ENCODE results near the gene PRPF6. TPM values are rescaled to one million over a fixed set of nuclear protein-coding genes. Genes with fewer than 3 reads are reported as not detected.
A peak's percentile ranks its signal among the peaks of the same experiment; 100 is the strongest.

Gene PRPF6
- total and polyA plus RNA-seq, 2 of the 13 experiments (the other 11 are each of a cell fraction or from before 2014, with no cell fraction given) = 63.7 to 101 TPM

DNA sequence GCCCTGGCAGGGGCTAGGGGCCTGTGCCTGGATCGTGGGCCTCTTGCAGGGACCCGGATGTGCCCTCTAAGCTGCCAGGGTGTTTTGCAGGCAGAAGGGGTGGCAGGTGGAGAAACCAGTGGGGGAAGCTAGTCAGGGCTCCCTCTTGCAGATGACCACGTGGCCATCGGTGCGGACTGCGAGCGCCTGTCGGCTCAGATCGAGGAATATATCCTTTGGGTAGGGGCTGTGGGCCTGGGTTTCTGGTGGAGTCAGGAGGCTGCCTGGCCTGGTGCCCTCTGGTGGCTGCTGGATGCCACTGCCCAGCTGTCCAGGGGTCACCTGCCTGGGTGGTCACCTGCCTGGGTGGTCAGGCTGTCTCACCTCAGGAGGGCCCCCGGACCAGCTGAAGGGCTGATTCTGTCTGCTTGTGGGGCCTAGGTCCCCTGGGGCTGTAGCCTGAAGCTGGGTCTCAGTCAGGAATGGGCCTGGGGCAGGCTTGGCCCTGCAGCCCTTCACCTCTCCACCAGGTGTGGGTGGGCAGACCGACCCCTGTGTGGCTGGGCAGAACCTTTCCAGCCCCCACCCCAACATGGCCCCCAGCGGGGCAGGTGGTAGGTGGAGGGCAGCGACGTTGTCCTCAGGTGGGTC, 88.8 kb downstream of the PRPF6 start (continued):
- TF ChIP-seq, protein P1, sequence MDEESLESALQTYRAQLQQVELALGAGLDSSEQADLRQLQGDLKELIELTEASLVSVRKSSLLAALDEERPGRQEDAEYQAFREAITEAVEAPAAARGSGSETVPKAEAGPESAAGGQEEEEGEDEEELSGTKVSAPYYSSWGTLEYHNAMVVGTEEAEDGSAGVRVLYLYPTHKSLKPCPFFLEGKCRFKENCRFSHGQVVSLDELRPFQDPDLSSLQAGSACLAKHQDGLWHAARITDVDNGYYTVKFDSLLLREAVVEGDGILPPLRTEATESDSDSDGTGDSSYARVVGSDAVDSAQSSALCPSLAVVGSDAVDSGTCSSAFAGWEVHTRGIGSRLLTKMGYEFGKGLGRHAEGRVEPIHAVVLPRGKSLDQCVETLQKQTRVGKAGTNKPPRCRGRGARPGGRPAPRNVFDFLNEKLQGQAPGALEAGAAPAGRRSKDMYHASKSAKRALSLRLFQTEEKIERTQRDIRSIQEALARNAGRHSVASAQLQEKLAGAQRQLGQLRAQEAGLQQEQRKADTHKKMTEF (CRISPR knock-in tag; IDR thresholded peaks at IDR 0.05) = peak; percentile 41; the same call in 1 of the 2 replicates
- TF ChIP-seq ZBTB7A (CRISPR knock-in tag; IDR thresholded peaks at IDR 0.05) (peak; percentile 89; the same call in 1 of the 2 replicates), XRCC5 (optimal IDR thresholded peaks at IDR 0.05; ENCODE audit: low read length) (peak; percentile 91), NR2F6 (IDR thresholded peaks at IDR 0.05) (peak; percentile 45; the same call in 1 of the 2 replicates), NR2F6 (CRISPR knock-in tag; IDR thresholded peaks at IDR 0.05) (peak; percentile 72), ZEB1 (IDR thresholded peaks at IDR 0.05; ENCODE audit: insufficient replicate concordance, low read depth) (peak; percentile 77), KLF13 (CRISPR knock-in tag; IDR thresholded peaks at IDR 0.05) (no peak; the same call in 1 of the 2 replicates), PHF8 (CRISPR knock-in tag; IDR thresholded peaks at IDR 0.05) (peak; percentile 43), GATAD1 (CRISPR knock-in tag; IDR thresholded peaks at IDR 0.05) (peak; percentile 54; the same call in 1 of the 2 replicates), ZNF24 (IDR thresholded peaks at IDR 0.05) (no peak), MATR3 (CRISPR knock-in tag; IDR thresholded peaks at IDR 0.05) (no peak), SAP130 (CRISPR knock-in tag; IDR thresholded peaks at IDR 0.05; ENCODE audit: low read depth) (peak; percentile 44; the same call in 1 of the 2 replicates), ZBTB7B (CRISPR knock-in tag; IDR thresholded peaks at IDR 0.05) (peak; percentile 94), GPN1 (CRISPR knock-in tag; IDR thresholded peaks at IDR 0.05; ENCODE audit: borderline replicate concordance) (peak; percentile 67; the same call in 1 of the 2 replicates), CBFB (CRISPR knock-in tag; IDR thresholded peaks at IDR 0.05) (peak; percentile 68; the same call in 1 of the 2 replicates)
- TF ChIP-seq, protein P2, sequence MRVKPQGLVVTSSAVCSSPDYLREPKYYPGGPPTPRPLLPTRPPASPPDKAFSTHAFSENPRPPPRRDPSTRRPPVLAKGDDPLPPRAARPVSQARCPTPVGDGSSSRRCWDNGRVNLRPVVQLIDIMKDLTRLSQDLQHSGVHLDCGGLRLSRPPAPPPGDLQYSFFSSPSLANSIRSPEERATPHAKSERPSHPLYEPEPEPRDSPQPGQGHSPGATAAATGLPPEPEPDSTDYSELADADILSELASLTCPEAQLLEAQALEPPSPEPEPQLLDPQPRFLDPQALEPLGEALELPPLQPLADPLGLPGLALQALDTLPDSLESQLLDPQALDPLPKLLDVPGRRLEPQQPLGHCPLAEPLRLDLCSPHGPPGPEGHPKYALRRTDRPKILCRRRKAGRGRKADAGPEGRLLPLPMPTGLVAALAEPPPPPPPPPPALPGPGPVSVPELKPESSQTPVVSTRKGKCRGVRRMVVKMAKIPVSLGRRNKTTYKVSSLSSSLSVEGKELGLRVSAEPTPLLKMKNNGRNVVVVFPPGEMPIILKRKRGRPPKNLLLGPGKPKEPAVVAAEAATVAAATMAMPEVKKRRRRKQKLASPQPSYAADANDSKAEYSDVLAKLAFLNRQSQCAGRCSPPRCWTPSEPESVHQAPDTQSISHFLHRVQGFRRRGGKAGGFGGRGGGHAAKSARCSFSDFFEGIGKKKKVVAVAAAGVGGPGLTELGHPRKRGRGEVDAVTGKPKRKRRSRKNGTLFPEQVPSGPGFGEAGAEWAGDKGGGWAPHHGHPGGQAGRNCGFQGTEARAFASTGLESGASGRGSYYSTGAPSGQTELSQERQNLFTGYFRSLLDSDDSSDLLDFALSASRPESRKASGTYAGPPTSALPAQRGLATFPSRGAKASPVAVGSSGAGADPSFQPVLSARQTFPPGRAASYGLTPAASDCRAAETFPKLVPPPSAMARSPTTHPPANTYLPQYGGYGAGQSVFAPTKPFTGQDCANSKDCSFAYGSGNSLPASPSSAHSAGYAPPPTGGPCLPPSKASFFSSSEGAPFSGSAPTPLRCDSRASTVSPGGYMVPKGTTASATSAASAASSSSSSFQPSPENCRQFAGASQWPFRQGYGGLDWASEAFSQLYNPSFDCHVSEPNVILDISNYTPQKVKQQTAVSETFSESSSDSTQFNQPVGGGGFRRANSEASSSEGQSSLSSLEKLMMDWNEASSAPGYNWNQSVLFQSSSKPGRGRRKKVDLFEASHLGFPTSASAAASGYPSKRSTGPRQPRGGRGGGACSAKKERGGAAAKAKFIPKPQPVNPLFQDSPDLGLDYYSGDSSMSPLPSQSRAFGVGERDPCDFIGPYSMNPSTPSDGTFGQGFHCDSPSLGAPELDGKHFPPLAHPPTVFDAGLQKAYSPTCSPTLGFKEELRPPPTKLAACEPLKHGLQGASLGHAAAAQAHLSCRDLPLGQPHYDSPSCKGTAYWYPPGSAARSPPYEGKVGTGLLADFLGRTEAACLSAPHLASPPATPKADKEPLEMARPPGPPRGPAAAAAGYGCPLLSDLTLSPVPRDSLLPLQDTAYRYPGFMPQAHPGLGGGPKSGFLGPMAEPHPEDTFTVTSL (CRISPR knock-in tag; IDR thresholded peaks at IDR 0.05; ENCODE audit: borderline replicate concordance) = no peak
- TF ChIP-seq, protein P3, sequence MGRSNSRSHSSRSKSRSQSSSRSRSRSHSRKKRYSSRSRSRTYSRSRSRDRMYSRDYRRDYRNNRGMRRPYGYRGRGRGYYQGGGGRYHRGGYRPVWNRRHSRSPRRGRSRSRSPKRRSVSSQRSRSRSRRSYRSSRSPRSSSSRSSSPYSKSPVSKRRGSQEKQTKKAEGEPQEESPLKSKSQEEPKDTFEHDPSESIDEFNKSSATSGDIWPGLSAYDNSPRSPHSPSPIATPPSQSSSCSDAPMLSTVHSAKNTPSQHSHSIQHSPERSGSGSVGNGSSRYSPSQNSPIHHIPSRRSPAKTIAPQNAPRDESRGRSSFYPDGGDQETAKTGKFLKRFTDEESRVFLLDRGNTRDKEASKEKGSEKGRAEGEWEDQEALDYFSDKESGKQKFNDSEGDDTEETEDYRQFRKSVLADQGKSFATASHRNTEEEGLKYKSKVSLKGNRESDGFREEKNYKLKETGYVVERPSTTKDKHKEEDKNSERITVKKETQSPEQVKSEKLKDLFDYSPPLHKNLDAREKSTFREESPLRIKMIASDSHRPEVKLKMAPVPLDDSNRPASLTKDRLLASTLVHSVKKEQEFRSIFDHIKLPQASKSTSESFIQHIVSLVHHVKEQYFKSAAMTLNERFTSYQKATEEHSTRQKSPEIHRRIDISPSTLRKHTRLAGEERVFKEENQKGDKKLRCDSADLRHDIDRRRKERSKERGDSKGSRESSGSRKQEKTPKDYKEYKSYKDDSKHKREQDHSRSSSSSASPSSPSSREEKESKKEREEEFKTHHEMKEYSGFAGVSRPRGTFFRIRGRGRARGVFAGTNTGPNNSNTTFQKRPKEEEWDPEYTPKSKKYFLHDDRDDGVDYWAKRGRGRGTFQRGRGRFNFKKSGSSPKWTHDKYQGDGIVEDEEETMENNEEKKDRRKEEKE (IDR thresholded peaks at IDR 0.05) = no peak
- TF ChIP-seq, protein P4, sequence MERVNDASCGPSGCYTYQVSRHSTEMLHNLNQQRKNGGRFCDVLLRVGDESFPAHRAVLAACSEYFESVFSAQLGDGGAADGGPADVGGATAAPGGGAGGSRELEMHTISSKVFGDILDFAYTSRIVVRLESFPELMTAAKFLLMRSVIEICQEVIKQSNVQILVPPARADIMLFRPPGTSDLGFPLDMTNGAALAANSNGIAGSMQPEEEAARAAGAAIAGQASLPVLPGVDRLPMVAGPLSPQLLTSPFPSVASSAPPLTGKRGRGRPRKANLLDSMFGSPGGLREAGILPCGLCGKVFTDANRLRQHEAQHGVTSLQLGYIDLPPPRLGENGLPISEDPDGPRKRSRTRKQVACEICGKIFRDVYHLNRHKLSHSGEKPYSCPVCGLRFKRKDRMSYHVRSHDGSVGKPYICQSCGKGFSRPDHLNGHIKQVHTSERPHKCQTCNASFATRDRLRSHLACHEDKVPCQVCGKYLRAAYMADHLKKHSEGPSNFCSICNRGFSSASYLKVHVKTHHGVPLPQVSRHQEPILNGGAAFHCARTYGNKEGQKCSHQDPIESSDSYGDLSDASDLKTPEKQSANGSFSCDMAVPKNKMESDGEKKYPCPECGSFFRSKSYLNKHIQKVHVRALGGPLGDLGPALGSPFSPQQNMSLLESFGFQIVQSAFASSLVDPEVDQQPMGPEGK (CRISPR knock-in tag; IDR thresholded peaks at IDR 0.05) = peak; percentile 58; the same call in 1 of the 2 replicates

All from HepG2 (cell line).